ENCODE data around the gene KRTAP5-10. TPM values are rescaled to one million over a fixed set of nuclear protein-coding genes. Genes with fewer than 3 reads are reported as not detected.
"Not testable (repeated sequence)": the region's sequence is repeated elsewhere in the genome, so short reads cannot be mapped to it uniquely, and the experiment has no call there.

KRTAP5-10 gene
- total and polyA plus RNA-seq, 9 of the 15 experiments (the other 6 are each of a cell fraction or from before 2014, with no cell fraction given): not detected

- ATAC-seq; H3K36me3 ChIP-seq (ENCODE audit: control insufficient read depth, insufficient read depth, low read length); H3K79me2 ChIP-seq (ENCODE audit: control insufficient read depth, insufficient read depth, low read length); H4K20me1 ChIP-seq (replicated peaks; ENCODE audit: control insufficient read depth, insufficient read depth, low read length); H3K4me2 ChIP-seq (ENCODE audit: insufficient read depth, low read length); CTCF ChIA-PET (ENCODE audit: low intra/inter-chr PET ratio); BruUV-seq (replicated peaks); H3K9me1 ChIP-seq (ENCODE audit: control insufficient read depth, insufficient read depth, low read length); in situ Hi-C loops (cut with MboI); H3K9me3 ChIP-seq (replicated peaks; ENCODE audit: control insufficient read depth, insufficient read depth, low read depth, low read length); H3K27ac ChIP-seq (ENCODE audit: extremely low read depth, low read depth, low read length); H3K9ac ChIP-seq (ENCODE audit: insufficient read depth in 1 of 2, low read depth in 2 of 2, low read length in 2 of 2); H2AFZ ChIP-seq (ENCODE audit: low read depth, low read length); DNase-seq (ENCODE audit: extremely low read depth in 1 of 4, low spot score in 3 of 4); H3K4me1 ChIP-seq (replicated peaks in 1 of 2; ENCODE audit: control insufficient read depth in 2 of 2, insufficient read depth in 2 of 2, low read length in 2 of 2); FAIRE-seq; H3K4me3 ChIP-seq: not testable (repeated sequence)
- WGBS (ENCODE audit: insufficient coverage, low coverage, missing lambda C conversion rate): 4% methylated on average over 10 of the region's 11 CpGs
- intact Hi-C loops (cut with micrococcal nuclease): loop anchor here (10.0 kb wide), 1 partner anchor 95 kb away; the partner anchor contains the start of gene DHCR7
- POLR2A ChIA-PET: interaction anchor here (0.7 kb wide), 1 partner anchor 155 kb away, joined by 3 read pairs; no protein-coding TSS in a partner anchor
- H3K27me3 ChIP-seq (ENCODE audit: control insufficient read depth in 2 of 2, insufficient read depth in 2 of 2, low read length in 2 of 2): peaks cover 36 to 52% of the 10 kb centered on the region in 2 experiments; a peak in 3 of 5 replicates
Measured at GRCh38 chr11:71539971-71540370, 25.4 kb upstream of the KRTAP5-10 start.

GRCh38 chr11:71540521-71541304 is 24.6 kb upstream of the KRTAP5-10 start:
- H3K9ac ChIP-seq (ENCODE audit: insufficient read depth in 1 of 2, low read depth in 2 of 2, low read length in 2 of 2); in situ Hi-C loops (cut with MboI); DNase-seq (ENCODE audit: extremely low read depth in 1 of 4, low spot score in 3 of 4); H3K9me1 ChIP-seq (ENCODE audit: control insufficient read depth, insufficient read depth, low read length); H3K4me1 ChIP-seq (replicated peaks in 1 of 2; ENCODE audit: control insufficient read depth in 2 of 2, insufficient read depth in 2 of 2, low read length in 2 of 2); ATAC-seq; intact Hi-C loops (cut with micrococcal nuclease); H3K27ac ChIP-seq (ENCODE audit: extremely low read depth, low read depth, low read length); H3K4me2 ChIP-seq (ENCODE audit: insufficient read depth, low read length); H4K20me1 ChIP-seq (replicated peaks; ENCODE audit: control insufficient read depth, insufficient read depth, low read length); BruUV-seq (replicated peaks); H3K9me3 ChIP-seq (replicated peaks; ENCODE audit: control insufficient read depth, insufficient read depth, low read depth, low read length); H3K4me3 ChIP-seq; CTCF ChIA-PET (ENCODE audit: low intra/inter-chr PET ratio); FAIRE-seq; H2AFZ ChIP-seq (ENCODE audit: low read depth, low read length); H3K79me2 ChIP-seq (ENCODE audit: control insufficient read depth, insufficient read depth, low read length); H3K36me3 ChIP-seq (ENCODE audit: control insufficient read depth, insufficient read depth, low read length): not testable (repeated sequence)
- POLR2A ChIA-PET: interaction anchor here (0.7 kb wide), 1 partner anchor 156 kb away, joined by 3 read pairs; no protein-coding TSS in a partner anchor
- peaks cover 43 to 57% of the 10 kb centered on the region in 2 experiments; a peak in 4 of 5 replicates for H3K27me3 ChIP-seq (ENCODE audit: control insufficient read depth in 2 of 2, insufficient read depth in 2 of 2, low read length in 2 of 2)
- 2% methylated on average over 9 of the region's 9 CpGs for WGBS (ENCODE audit: insufficient coverage, low coverage, missing lambda C conversion rate)
